SK-N-SH (cell line): ENCODE results near the gene CDH4. TPM values are rescaled to one million over a fixed set of nuclear protein-coding genes. Genes with fewer than 3 reads are reported as not detected.

Experiments used
- CTCF ChIA-PET: fragments of 300-600, 350-600 bp; formaldehyde crosslinking; extraction: SDS; loops from one replicate; lab custom pipeline; 2021; lab: Yijun Ruan, JAX
- POLR2A ChIA-PET: fragments of 350-600 bp; sonication (Branson Sonifier 250); formaldehyde crosslinking; extraction: SDS; loops from one replicate; lab custom pipeline; 2020; ENCODE audit warnings: antibody characterized with exemption, inconsistent platforms; lab: Yijun Ruan, JAX
- DNase-seq: peaks from one replicate; pipeline ENCODE4 v3.0.0; 2012
- H2AFZ ChIP-seq: fragments of 200-600 bp; sonication (generic); 2 replicates; pipeline ENCODE4 v1.8.1; 2016; ENCODE audit warnings: antibody characterized with exemption, mild to moderate bottlenecking, low read depth
- H3F3A ChIP-seq: fragments of 200-600 bp; sonication (generic); replicated peaks from 2 replicates; pipeline ENCODE3; 2016; ENCODE audit warnings: antibody characterized with exemption, mild to moderate bottlenecking; ENCODE audit not compliant: insufficient read depth
- H3K27ac ChIP-seq, 2 experiments: fragments of 200-500 bp in 1 of 2; fragments of 200-600 bp in 1 of 2; sonication (Bioruptor generic) in 1 of 2; sonication (generic), shearing (Covaris generic) in 1 of 2; 2 replicates each; pipeline versions ENCODE4 v1.5.1 to v1.6.1; 2014 to 2016; ENCODE audit warnings: low read depth in 2 of 2, inconsistent platforms in 1 of 2, low read length in 1 of 2, mild to moderate bottlenecking in 1 of 2, mixed read lengths in 1 of 2
- H3K27me3 ChIP-seq: fragments of 200-600 bp; sonication (generic), shearing (Covaris generic); 2 replicates; pipeline ENCODE4 v1.6.1; 2016; ENCODE audit warnings: mixed run types; ENCODE audit not compliant: insufficient read depth
- H3K36me3 ChIP-seq, 2 experiments: fragments of 200-500 bp in 1 of 2; fragments of 200-600 bp in 1 of 2; sonication (Bioruptor generic) in 1 of 2; sonication (generic) in 1 of 2; replicated peaks in 1 of 2; 2 replicates each; pipeline versions ENCODE3 to v1.5.1; 2014 to 2016; ENCODE audit warnings: low read length in 1 of 2, mild to moderate bottlenecking in 1 of 2; ENCODE audit not compliant: insufficient read depth in 2 of 2, control insufficient read depth in 1 of 2
- H3K4me1 ChIP-seq, 2 experiments: fragments of 200-500 bp in 1 of 2; fragments of 200-600 bp in 1 of 2; sonication (Bioruptor generic) in 1 of 2; sonication (generic), shearing (Covaris generic) in 1 of 2; 2 replicates each; pipeline versions ENCODE4 v1.5.1 to v1.6.1; 2014 to 2016; ENCODE audit warnings: low read depth in 1 of 2, low read length in 1 of 2, mixed run types in 1 of 2; ENCODE audit not compliant: insufficient read depth in 2 of 2, control insufficient read depth in 1 of 2
- H3K4me2 ChIP-seq: fragments of 200-600 bp; sonication (generic), shearing (Covaris generic); 2 replicates; pipeline ENCODE4 v1.6.1; 2017; ENCODE audit warnings: mixed run types
- H3K4me3 ChIP-seq, 2 experiments: fragments of 200-500 bp in 1 of 2; fragments of 200-600 bp in 1 of 2; sonication (Bioruptor generic) in 1 of 2; sonication (generic), shearing (Covaris generic) in 1 of 2; 2 replicates each; pipeline versions ENCODE4 v1.5.1 to v1.8.1; 2014 to 2016; ENCODE audit warnings: low read depth in 2 of 2, inconsistent platforms in 1 of 2, low read length in 1 of 2, mild to moderate bottlenecking in 1 of 2, mixed read lengths in 1 of 2, moderate library complexity in 1 of 2
- H3K79me2 ChIP-seq: fragments of 200-600 bp; sonication (generic); 2 replicates; pipeline ENCODE4 v1.8.1; 2017; ENCODE audit warnings: mild to moderate bottlenecking; ENCODE audit not compliant: insufficient read depth
- H3K9ac ChIP-seq: fragments of 200-600 bp; sonication (generic); 2 replicates; pipeline ENCODE4 v1.6.1; 2017; ENCODE audit warnings: mixed run types
- H3K9me2 ChIP-seq: fragments of 200-600 bp; sonication (generic); 2 replicates; pipeline ENCODE4 v1.6.1; 2017; ENCODE audit warnings: mixed run types
- H3K9me3 ChIP-seq: fragments of 200-600 bp; sonication (generic); 2 replicates; pipeline ENCODE4 v1.6.1; 2017; ENCODE audit warnings: mixed run types, mild to moderate bottlenecking, moderate library complexity
- H4K20me1 ChIP-seq: fragments of 200-600 bp; sonication (generic); 2 replicates; pipeline ENCODE4 v1.6.1; 2017; ENCODE audit warnings: mild to moderate bottlenecking, mixed run types; ENCODE audit not compliant: insufficient read depth
- CHD2 ChIP-seq: fragments of 150-350 bp; IDR thresholded peaks from 2 replicates; pipeline ENCODE4 v1.6.1; 2018; ENCODE audit warnings: low read length; ENCODE audit not compliant: partially characterized antibody
- FOSL2 ChIP-seq: IDR thresholded peaks from 2 replicates; pipeline ENCODE4 v1.4.0; 2012; ENCODE audit warnings: low read depth, mild to moderate bottlenecking, moderate library complexity, borderline replicate concordance
- FOXJ3 ChIP-seq: sonication (generic); formaldehyde crosslinking; IDR thresholded peaks from 2 replicates; pipeline ENCODE4 v1.5.1; 2020; ENCODE audit warnings: mild to moderate bottlenecking, missing genetic modification reagents
- FOXM1 ChIP-seq: IDR thresholded peaks from 2 replicates; pipeline ENCODE4 v1.4.0; 2012; ENCODE audit warnings: low read depth, mild to moderate bottlenecking
- GABPA ChIP-seq: IDR thresholded peaks from 2 replicates; pipeline ENCODE4 v1.4.0; 2012; ENCODE audit warnings: low read depth, mild to moderate bottlenecking
- GATA2 ChIP-seq: sonication (generic); formaldehyde crosslinking; IDR thresholded peaks from 2 replicates; pipeline ENCODE4 v1.5.0; 2020; ENCODE audit warnings: mild to moderate bottlenecking, missing genetic modification reagents
- JUND ChIP-seq: IDR thresholded peaks from 2 replicates; pipeline ENCODE4 v1.4.0; 2012
- MAX ChIP-seq: IDR thresholded peaks from 2 replicates; pipeline ENCODE4 v1.4.0; 2012; ENCODE audit warnings: low read depth
- MXI1 ChIP-seq: IDR thresholded peaks from 2 replicates; pipeline ENCODE4 v1.6.1; 2012; ENCODE audit warnings: mild to moderate bottlenecking, low read depth, low read length, improper control_type of control experiment
- NFIC ChIP-seq: IDR thresholded peaks from 2 replicates; pipeline ENCODE4 v1.4.0; 2012; ENCODE audit warnings: borderline replicate concordance
- PBX3 ChIP-seq: IDR thresholded peaks from 2 replicates; pipeline ENCODE4; 2012
- RAD21 ChIP-seq: IDR thresholded peaks from 2 replicates; pipeline ENCODE4 v1.6.1; 2012; ENCODE audit warnings: mild to moderate bottlenecking, low read length
- RXRA ChIP-seq: IDR thresholded peaks from 2 replicates; pipeline ENCODE4 v1.4.0; 2012; ENCODE audit warnings: low read depth, mild to moderate bottlenecking, borderline replicate concordance
- TCF12 ChIP-seq: IDR thresholded peaks from 2 replicates; pipeline ENCODE4 v1.4.0; 2012
- TEAD4 ChIP-seq: IDR thresholded peaks from 2 replicates; pipeline ENCODE4 v1.4.0; 2012; ENCODE audit warnings: mild to moderate bottlenecking, borderline replicate concordance; ENCODE audit not compliant: insufficient read depth
- USF1 ChIP-seq: IDR thresholded peaks from 2 replicates; pipeline ENCODE4 v1.4.0; 2012; ENCODE audit warnings: low read depth, borderline replicate concordance
- USF2 ChIP-seq: fragments of 150-350 bp; IDR thresholded peaks from 2 replicates; pipeline ENCODE4 v1.6.1; 2017; ENCODE audit warnings: antibody characterized with exemption, low read length, low read depth, borderline replicate concordance
- YY1 ChIP-seq: IDR thresholded peaks from 2 replicates; pipeline ENCODE4 v1.4.0; 2012; ENCODE audit warnings: low read depth, mild to moderate bottlenecking
- WGBS: methylation state at CpG from one replicate; pipeline ENCODE4 v1.1.6; 2017; ENCODE audit warnings: low lambda C conversion rate; 5-methylcytosine and 5-hydroxymethylcytosine counted together
- polyA plus RNA-seq, 3 experiments: library from polyadenylated mRNA; depleted of rRNA; stranded (reverse); fragments of >200 nt; gene quantifications; 2 replicates each; pipeline ENCODE4 v1.2.3, GENCODE V29; 2012

The CDH4 gene
- polyA plus RNA-seq, 1 of the 3 experiments (the other 2 are of a cell fraction) = not detected

GRCh38 chr20:61932711-61933480 is 680.8 kb downstream of the CDH4 start:
- no peak for DNase-seq
- 76% methylated on average over 20 of the region's 38 CpGs for WGBS
- no peak for TF ChIP-seq TEAD4
- no peak for TF ChIP-seq USF1
- TF ChIP-seq MAX = no peak
- TF ChIP-seq MXI1 = no peak
- no peak for TF ChIP-seq NFIC
- TF ChIP-seq USF2 = no peak
- no peak for TF ChIP-seq FOSL2
- TF ChIP-seq RAD21 = no peak
- TF ChIP-seq GATA2 (CRISPR knock-in tag) = no peak
- TF ChIP-seq YY1 = no peak
- TF ChIP-seq JUND = no peak
- TF ChIP-seq GABPA = no peak
- TF ChIP-seq FOXJ3 (CRISPR knock-in tag) = no peak
- TF ChIP-seq FOXM1 = no peak
- no peak for TF ChIP-seq CHD2
- CTCF ChIA-PET = no interaction called here
- no peak overlapping the region for H3K4me2 ChIP-seq
- H3K9me3 ChIP-seq = no peaks in the 10 kb centered on the region
- no peaks in the 10 kb centered on the region for H4K20me1 ChIP-seq
- H3F3A ChIP-seq = no peaks in the 10 kb centered on the region
- H3K4me1 ChIP-seq = no peaks in the 10 kb centered on the region
- no peak overlapping the region for H2AFZ ChIP-seq
- no peaks in the 10 kb centered on the region for H3K27me3 ChIP-seq
- no peak overlapping the region for H3K9ac ChIP-seq
- no peaks in the 10 kb centered on the region for H3K79me2 ChIP-seq
- H3K36me3 ChIP-seq = no peaks in the 10 kb centered on the region
- no peak overlapping the region for H3K4me3 ChIP-seq
- POLR2A ChIA-PET = no interaction called here
- H3K27ac ChIP-seq = no peak overlapping the region
- no peaks in the 10 kb centered on the region for H3K9me2 ChIP-seq

- no peaks in the 10 kb centered on the region for H4K20me1 ChIP-seq
- DNase-seq = no peak
- TF ChIP-seq GATA2 (CRISPR knock-in tag) = no peak
- no peak for TF ChIP-seq FOSL2
- no peak for TF ChIP-seq RXRA
- TF ChIP-seq PBX3 = no peak
- TF ChIP-seq USF2 = no peak
- no peak for TF ChIP-seq TCF12
- TF ChIP-seq, all 33 proteins: peak for 0
- Histone ChIP-seq H3K27ac (no peak overlapping the region), H2AFZ (no peak overlapping the region), H3K79me2 (no peaks in the 10 kb centered on the region), H3K36me3 (no peaks in the 10 kb centered on the region), H3K4me2 (no peak overlapping the region), H3K9me2 (no peaks in the 10 kb centered on the region), H3K9ac (no peak overlapping the region), H3K4me3 (no peak overlapping the region), H3K4me1 (no peaks in the 10 kb centered on the region), H3K9me3 (no peaks in the 10 kb centered on the region), H3F3A (no peaks in the 10 kb centered on the region), H3K27me3 (no peaks in the 10 kb centered on the region)
- ChIA-PET POLR2A (no interaction called here), CTCF (no interaction called here)
- whole genome bisulfite sequencing = 47% methylated on average over 12 of the region's 17 CpGs
Observed at GRCh38 chr20:61933481-61933950, 681.5 kb downstream of the CDH4 start.
